BLaER1 treated with 17β-estradiol and CSF1 and Interleukin-3, amounts not matched to agents 10 nM and 100 nM (cell line): Measurements from ENCODE around the gene TSSK3.

Experiments
- H3K27ac ChIP-seq, 11 experiments: shearing (Covaris generic); formaldehyde crosslinking; 2 replicates each; pipeline ENCODE4 v1.8.1; 2022
- H3K27me3 ChIP-seq, 11 experiments: shearing (Covaris generic); formaldehyde crosslinking; 2 replicates each; pipeline ENCODE4 v1.8.1; 2022
- H3K36me3 ChIP-seq, 11 experiments: shearing (Covaris generic); formaldehyde crosslinking; 2 replicates each; pipeline ENCODE4 v1.8.1; 2022
- H3K4me1 ChIP-seq, 10 experiments: shearing (Covaris generic); formaldehyde crosslinking; 2 replicates each; pipeline ENCODE4 v1.8.1; 2022
- H3K4me2 ChIP-seq, 11 experiments: shearing (Covaris generic); formaldehyde crosslinking; 2 replicates each; pipeline ENCODE4 v1.8.1; 2022
- H3K4me3 ChIP-seq, 10 experiments: shearing (Covaris generic); formaldehyde crosslinking; 2 replicates each; pipeline ENCODE4 v1.8.1; 2022
- H3K9ac ChIP-seq, 11 experiments: shearing (Covaris generic); formaldehyde crosslinking; 2 replicates each; pipeline ENCODE4 v1.8.1; 2022
- H3K9me3 ChIP-seq, 11 experiments: shearing (Covaris generic); formaldehyde crosslinking; replicated peaks in 1 of 11; 2 replicates each; pipeline ENCODE4 v1.8.1; 2022
- H4K20me1 ChIP-seq, 11 experiments: shearing (Covaris generic); formaldehyde crosslinking; 2 replicates each; pipeline ENCODE4 v1.8.1; 2022
- Cebpa-rat ChIP-seq, 11 experiments: shearing (Covaris generic); IDR thresholded peaks; 2 replicates each; pipeline ENCODE4 v1.8.1; 2022

TSSK3 gene

GRCh38 chr1:32377541-32378220, 15.3 kb downstream of the TSSK3 start:
- H3K36me3 ChIP-seq: peaks cover 93 to 100% (median 100%) of the 10 kb centered on the region in 11 experiments
- peaks cover 13 to 54% (median 26%) of the 10 kb centered on the region in 11 experiments; a peak in 20 of 22 replicates for H4K20me1 ChIP-seq
- H3K9ac ChIP-seq: no peak overlapping the region
- H3K4me3 ChIP-seq: no peak overlapping the region
- H3K4me2 ChIP-seq: no peak overlapping the region
- no peak overlapping the region for H3K27ac ChIP-seq
- no peak for TF ChIP-seq Cebpa-rat (IDR thresholded peaks at IDR 0.05)
- no peaks in the 10 kb centered on the region for H3K9me3 ChIP-seq
- peaks cover 5 to 17% (median 7%) of the 10 kb centered on the region in 10 experiments; a peak in 19 of 20 replicates for H3K4me1 ChIP-seq
- H3K27me3 ChIP-seq: no peaks in the 10 kb centered on the region

DNA sequence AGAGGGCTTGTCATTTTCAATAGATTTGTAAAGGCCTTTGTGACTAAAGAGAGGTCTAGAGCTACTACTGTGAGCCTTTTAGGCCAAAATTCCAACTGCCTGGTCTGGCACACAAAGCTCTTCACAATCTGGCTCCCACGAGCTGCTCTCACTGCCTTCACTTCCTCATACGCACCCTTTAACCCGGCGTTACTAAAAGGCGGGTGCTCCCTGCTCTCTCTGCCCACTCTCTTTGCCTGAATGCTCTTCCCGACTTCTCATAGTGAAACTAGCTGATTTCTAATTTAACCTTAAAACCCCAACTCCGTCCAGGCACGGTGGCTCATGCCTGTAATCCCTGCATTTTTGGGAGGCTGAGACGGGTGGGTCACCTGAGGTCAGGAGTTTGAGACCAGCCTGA, 17.7 kb downstream of the TSSK3 start:
- TF ChIP-seq Cebpa-rat (IDR thresholded peaks at IDR 0.05): no peak
- no peak overlapping the region; a peak in 2 of 22 replicates for H3K9ac ChIP-seq
- H3K4me3 ChIP-seq: no peak overlapping the region
- no peak overlapping the region for H3K27ac ChIP-seq
- H3K27me3 ChIP-seq: no peaks in the 10 kb centered on the region
- no peaks in the 10 kb centered on the region for H3K9me3 ChIP-seq
- peaks cover 99 to 100% (median 100%) of the 10 kb centered on the region in 11 experiments for H3K36me3 ChIP-seq
- H3K4me1 ChIP-seq: peaks cover 0 to 17% (median 0%) of the 10 kb centered on the region in 10 experiments; a peak in 4 of 20 replicates
- H3K4me2 ChIP-seq: no peak overlapping the region; a peak in 1 of 22 replicates
- peaks cover 0 to 30% (median 8%) of the 10 kb centered on the region in 11 experiments; a peak in 12 of 22 replicates for H4K20me1 ChIP-seq

- Histone ChIP-seq H3K4me3 (no peak overlapping the region), H3K27me3 (no peaks in the 10 kb centered on the region), H3K36me3 (peaks cover 89 to 100% (median 97%) of the 10 kb centered on the region in 11 experiments), H3K4me2 (no peak overlapping the region), H3K27ac (no peak overlapping the region), H3K9ac (no peak overlapping the region), H3K9me3 (no peaks in the 10 kb centered on the region), H3K4me1 (peaks cover 7 to 33% (median 22%) of the 10 kb centered on the region in 10 experiments; a peak in 19 of 20 replicates), H4K20me1 (peaks cover 6 to 57% (median 24%) of the 10 kb centered on the region in 11 experiments; a peak in 14 of 22 replicates)
- no peak for TF ChIP-seq Cebpa-rat (IDR thresholded peaks at IDR 0.05)
These were observed 24.5 kb downstream of the TSSK3 start for GRCh38 chr1:32386676-32387392.

DNA sequence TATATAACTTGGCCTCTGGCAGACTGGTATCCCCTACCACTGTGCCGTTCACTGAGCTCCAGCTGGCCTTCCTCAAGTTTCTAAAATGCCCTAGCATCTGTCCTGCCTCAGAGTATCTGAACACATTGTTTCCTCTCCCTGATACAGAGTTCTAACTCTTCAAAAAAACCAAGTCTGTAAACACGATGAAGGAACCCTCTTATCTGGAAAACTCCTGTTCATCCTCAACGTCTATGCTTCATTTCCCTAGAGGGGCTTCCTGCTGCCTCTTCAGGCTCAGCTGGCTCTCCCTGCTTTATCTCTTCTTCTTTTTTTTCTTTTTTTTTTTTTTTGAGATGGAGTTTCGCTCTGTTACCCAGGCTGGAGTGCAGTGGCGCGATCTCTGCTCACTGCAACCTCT, 26.3 kb downstream of the TSSK3 start:
- Histone ChIP-seq H3K9me3 (no peaks in the 10 kb centered on the region), H3K9ac (peak overlapping the region in 2 of 11 experiments; percentile 12 to 33; a peak in 3 of 22 replicates), H3K4me3 (no peak overlapping the region), H3K4me1 (peaks cover 24 to 51% (median 40%) of the 10 kb centered on the region in 10 experiments), H3K36me3 (peaks cover 79 to 96% (median 89%) of the 10 kb centered on the region in 11 experiments), H3K4me2 (peak overlapping the region in 5 of 11 experiments; percentile 1 to 29 (median 12); a peak in 6 of 22 replicates), H4K20me1 (peaks cover 6 to 67% (median 26%) of the 10 kb centered on the region in 11 experiments; a peak in 14 of 22 replicates), H3K27ac (no peak overlapping the region), H3K27me3 (no peaks in the 10 kb centered on the region)
- no peak for TF ChIP-seq Cebpa-rat (IDR thresholded peaks at IDR 0.05)

GRCh38 chr1:32390904-32391870, 28.8 kb downstream of the TSSK3 start:
- H3K4me1 ChIP-seq: peaks cover 36 to 62% (median 51%) of the 10 kb centered on the region in 10 experiments
- no peak overlapping the region; a peak in 1 of 22 replicates for H3K27ac ChIP-seq
- peak overlapping the region in 1 of 11 experiments; percentile 1; a peak in 1 of 22 replicates for H3K9ac ChIP-seq
- peaks cover 6 to 59% (median 24%) of the 10 kb centered on the region in 11 experiments; a peak in 10 of 22 replicates for H4K20me1 ChIP-seq
- no peaks in the 10 kb centered on the region for H3K9me3 ChIP-seq
- H3K36me3 ChIP-seq: peaks cover 54 to 70% (median 64%) of the 10 kb centered on the region in 11 experiments
- no peak overlapping the region for H3K4me3 ChIP-seq
- no peaks in the 10 kb centered on the region for H3K27me3 ChIP-seq
- peak overlapping the region in 5 of 11 experiments; percentile 80 to 90 (median 89); a peak in 4 of 22 replicates for H3K4me2 ChIP-seq
- no peak for TF ChIP-seq Cebpa-rat (IDR thresholded peaks at IDR 0.05)

DNA sequence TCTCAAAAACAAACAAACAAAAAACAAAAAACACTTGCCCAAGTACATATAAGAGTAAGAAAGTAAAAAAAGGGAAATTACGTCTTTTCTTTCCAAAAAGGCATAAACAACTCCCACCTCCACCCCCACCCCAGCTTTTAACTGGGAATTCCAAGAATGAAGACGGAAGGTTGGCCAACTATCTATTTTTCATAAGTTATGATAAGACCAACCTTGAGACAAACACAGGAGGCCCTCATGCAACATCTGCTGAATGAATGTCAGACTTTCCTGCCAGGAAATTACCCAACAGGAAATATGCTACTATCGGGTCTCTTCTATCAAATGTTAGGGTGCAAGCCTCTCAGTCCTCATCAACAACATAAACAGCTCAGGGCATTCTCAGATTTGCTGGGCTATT, 30.0 kb downstream of the TSSK3 start:
- Histone ChIP-seq H3K9me3 (0 out of 22 replicates have a peak, but pooled peaks cover 0 to 5% (median 0%) of the 10 kb centered on the region in 11 experiments), H3K27me3 (no peaks in the 10 kb centered on the region), H3K9ac (peak overlapping the region; percentile 85 to 93 (median 89); a peak in 11 of 22 replicates), H3K27ac (peak overlapping the region in 6 of 11 experiments; percentile 18 to 91 (median 88); a peak in 10 of 22 replicates), H3K4me1 (peaks cover 36 to 62% (median 51%) of the 10 kb centered on the region in 10 experiments), H3K4me3 (peak overlapping the region in 8 of 10 experiments; percentile 74 to 90 (median 86); a peak in 10 of 20 replicates), H3K36me3 (peaks cover 43 to 59% (median 52%) of the 10 kb centered on the region in 11 experiments), H4K20me1 (peaks cover 0 to 50% (median 21%) of the 10 kb centered on the region in 11 experiments; a peak in 10 of 22 replicates), H3K4me2 (peak overlapping the region; percentile 80 to 96 (median 91))
- TF ChIP-seq Cebpa-rat (IDR thresholded peaks at IDR 0.05): no peak

DNA sequence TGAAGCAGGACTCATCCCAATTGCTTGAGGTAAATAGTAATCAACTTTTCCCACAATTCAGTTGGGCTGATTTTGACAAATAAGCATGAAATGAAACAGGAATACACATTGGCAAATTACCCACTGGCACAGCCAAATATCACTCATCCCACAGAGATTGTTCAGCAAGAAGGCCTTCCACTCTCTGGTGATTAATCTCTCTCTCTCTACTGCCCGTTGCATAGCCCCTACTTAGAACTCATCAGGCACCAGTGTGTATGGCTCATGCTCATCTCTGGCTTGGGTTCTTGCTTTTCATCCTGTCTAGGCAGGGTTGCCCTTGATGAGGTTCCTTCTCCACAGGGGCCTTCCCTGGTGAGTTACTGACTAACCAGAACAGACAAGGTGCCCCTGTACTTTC, 30.8 kb downstream of the TSSK3 start:
- peaks cover 36 to 62% (median 50%) of the 10 kb centered on the region in 10 experiments for H3K4me1 ChIP-seq
- H3K27ac ChIP-seq: peak overlapping the region in 9 of 11 experiments; percentile 80 to 91 (median 86); a peak in 12 of 22 replicates
- 0 out of 22 replicates have a peak, but pooled peaks cover 0 to 5% (median 0%) of the 10 kb centered on the region in 11 experiments for H3K9me3 ChIP-seq
- H4K20me1 ChIP-seq: peaks cover 0 to 45% (median 19%) of the 10 kb centered on the region in 11 experiments; a peak in 10 of 22 replicates
- TF ChIP-seq Cebpa-rat (IDR thresholded peaks at IDR 0.05): no peak
- no peaks in the 10 kb centered on the region for H3K27me3 ChIP-seq
- peaks cover 36 to 51% (median 45%) of the 10 kb centered on the region in 11 experiments for H3K36me3 ChIP-seq
- H3K4me2 ChIP-seq: peak overlapping the region; percentile 80 to 96 (median 91)
- H3K4me3 ChIP-seq: peak overlapping the region; percentile 66 to 90 (median 84)
- H3K9ac ChIP-seq: peak overlapping the region; percentile 85 to 93 (median 89)

- Histone ChIP-seq H4K20me1 (peaks cover 0 to 39% (median 15%) of the 10 kb centered on the region in 11 experiments; a peak in 10 of 22 replicates), H3K4me1 (peaks cover 36 to 58% (median 46%) of the 10 kb centered on the region in 10 experiments), H3K4me2 (peak overlapping the region; percentile 80 to 96 (median 91)), H3K27ac (peak overlapping the region; percentile 74 to 91 (median 86)), H3K4me3 (peak overlapping the region; percentile 66 to 90 (median 84)), H3K9me3 (0 out of 22 replicates have a peak, but pooled peaks cover 0 to 5% (median 0%) of the 10 kb centered on the region in 11 experiments), H3K36me3 (peaks cover 30 to 44% (median 38%) of the 10 kb centered on the region in 11 experiments), H3K9ac (peak overlapping the region; percentile 85 to 93 (median 89)), H3K27me3 (no peaks in the 10 kb centered on the region)
- no peak for TF ChIP-seq Cebpa-rat (IDR thresholded peaks at IDR 0.05)
These were observed 31.4 kb downstream of the TSSK3 start for GRCh38 chr1:32393832-32394140.
